Activated CD4-positive, alpha-beta T cell treated with anti-CD3 and anti-CD28 coated beads, Interleukin-2, amount 10 ng/mL, durations not matched to agents 24 days and 14 days (primary cell): ENCODE measurements around the gene SMAD2. TPM values are rescaled to one million over a fixed set of nuclear protein-coding genes. Genes with fewer than 3 reads are reported as not detected.
"Not testable (repeated sequence)": the region's sequence is repeated elsewhere in the genome, so short reads cannot be mapped to it uniquely, and the experiment has no call there.

Experiments used
- DNase-seq: peaks from one replicate; pipeline ENCODE4 v3.0.0; 2022
- H3K27ac Mint-ChIP-seq: one replicate; pipeline ENCODE4 v1.8.0; 2022; ENCODE audit warnings: mild to moderate bottlenecking, mixed read lengths
- H3K27me3 Mint-ChIP-seq: one replicate; pipeline ENCODE4 v1.8.0; 2022; ENCODE audit warnings: mixed read lengths
- H3K36me3 Mint-ChIP-seq: one replicate; pipeline ENCODE4 v1.8.0; 2022; ENCODE audit warnings: low read depth, mild to moderate bottlenecking, mixed read lengths
- H3K4me1 Mint-ChIP-seq: one replicate; pipeline ENCODE4 v1.8.0; 2021; ENCODE audit warnings: mixed read lengths
- H3K4me3 Mint-ChIP-seq: one replicate; pipeline ENCODE4 v1.8.0; 2022; ENCODE audit warnings: mild to moderate bottlenecking, moderate library complexity, mixed read lengths
- H3K9me3 Mint-ChIP-seq: one replicate; pipeline ENCODE4 v1.8.0; 2021; ENCODE audit warnings: mixed read lengths
- intact Hi-C: fragments of 100-400 bp; cut with micrococcal nuclease; formaldehyde crosslinking; loops from one replicate; pipeline ENCODE4 v1.15.1; 2023
- total RNA-seq: library from RNA; stranded (reverse); gene quantifications from 2 replicates; pipeline ENCODE4 v1.2.3, GENCODE V29; 2022

Gene SMAD2
- total RNA-seq, 1 donor from 2014 or later: 388 TPM

- H3K9me3 Mint-ChIP-seq: peaks cover 5% of the 10 kb centered on the region
- intact Hi-C loops: no loop called here
- no peaks in the 10 kb centered on the region for H3K27me3 Mint-ChIP-seq
- peaks cover 77% of the 10 kb centered on the region for H3K36me3 Mint-ChIP-seq
- H3K27ac Mint-ChIP-seq: no peak overlapping the region
- H3K4me3 Mint-ChIP-seq: no peak overlapping the region
- H3K4me1 Mint-ChIP-seq: peaks cover 3% of the 10 kb centered on the region
- no peak for DNase-seq
Observed at GRCh38 chr18:47842836-47843235, 87.6 kb downstream of the SMAD2 start.

- Mint-ChIP-seq H3K9me3 (no peaks in the 10 kb centered on the region), H3K4me1 (peaks cover 6% of the 10 kb centered on the region), H3K27ac (no peak overlapping the region), H3K4me3 (no peak overlapping the region), H3K27me3 (no peaks in the 10 kb centered on the region), H3K36me3 (peaks cover 69% of the 10 kb centered on the region)
- intact Hi-C loops: no loop called here
- no peak for DNase-seq
Observed at GRCh38 chr18:47838396-47838795, 92.1 kb downstream of the SMAD2 start.

GRCh38 chr18:47832348-47832747 lies 98.1 kb downstream of the SMAD2 start:
- intact Hi-C loops: loop anchor here (5.0 kb wide), 1 partner anchor 40 kb away; no protein-coding TSS in a partner anchor
- Mint-ChIP-seq H3K4me3 (no peak overlapping the region), H3K27ac (no peak overlapping the region), H3K9me3 (no peaks in the 10 kb centered on the region), H3K36me3 (peaks cover 51% of the 10 kb centered on the region), H3K4me1 (peaks cover 10% of the 10 kb centered on the region), H3K27me3 (no peaks in the 10 kb centered on the region)
- no peak for DNase-seq

GRCh38 chr18:47831351-47831750 lies 99.1 kb downstream of the SMAD2 start:
- Mint-ChIP-seq H3K9me3 (no peaks in the 10 kb centered on the region), H3K27me3 (no peaks in the 10 kb centered on the region), H3K4me3 (no peak overlapping the region), H3K27ac (no peak overlapping the region), H3K36me3 (peaks cover 52% of the 10 kb centered on the region), H3K4me1 (peaks cover 10% of the 10 kb centered on the region)
- DNase-seq: no peak
- intact Hi-C loops: loop anchor here (5.0 kb wide), 1 partner anchor 41 kb away; no protein-coding TSS in a partner anchor

- H3K9me3 Mint-ChIP-seq: no peaks in the 10 kb centered on the region
- H3K4me1 Mint-ChIP-seq: peaks cover 10% of the 10 kb centered on the region
- H3K27me3 Mint-ChIP-seq: no peaks in the 10 kb centered on the region
- no peak overlapping the region for H3K4me3 Mint-ChIP-seq
- no peak overlapping the region for H3K27ac Mint-ChIP-seq
- intact Hi-C loops: loop anchor here (5.0 kb wide), 1 partner anchor 42 kb away; no protein-coding TSS in a partner anchor
- H3K36me3 Mint-ChIP-seq: peaks cover 53% of the 10 kb centered on the region
- DNase-seq: no peak
Observed at GRCh38 chr18:47830772-47831171, 99.7 kb downstream of the SMAD2 start.

GRCh38 chr18:47829831-47830230 lies 100.6 kb downstream of the SMAD2 start:
- no peak for DNase-seq
- Mint-ChIP-seq H3K4me3 (no peak overlapping the region), H3K4me1 (peaks cover 10% of the 10 kb centered on the region), H3K9me3 (no peaks in the 10 kb centered on the region), H3K36me3 (peaks cover 58% of the 10 kb centered on the region), H3K27me3 (no peaks in the 10 kb centered on the region), H3K27ac (no peak overlapping the region)
- intact Hi-C loops: loop anchor here (5.0 kb wide), 1 partner anchor 42 kb away; no protein-coding TSS in a partner anchor

- intact Hi-C loops, H3K27ac Mint-ChIP-seq, DNase-seq, H3K27me3 Mint-ChIP-seq, H3K9me3 Mint-ChIP-seq, H3K4me1 Mint-ChIP-seq, H3K4me3 Mint-ChIP-seq: not testable (repeated sequence)
- peaks cover 60% of the 10 kb centered on the region for H3K36me3 Mint-ChIP-seq
Observed at GRCh38 chr18:47828031-47828430, 102.4 kb downstream of the SMAD2 start.

GRCh38 chr18:47826157-47827074 lies 104.0 kb downstream of the SMAD2 start:
- Mint-ChIP-seq H3K36me3 (peaks cover 55% of the 10 kb centered on the region), H3K27ac (no peak overlapping the region), H3K9me3 (no peaks in the 10 kb centered on the region), H3K4me3 (no peak overlapping the region), H3K4me1 (no peaks in the 10 kb centered on the region), H3K27me3 (no peaks in the 10 kb centered on the region)
- intact Hi-C loops: no loop called here
- no peak for DNase-seq

- Mint-ChIP-seq H3K36me3 (peaks cover 26% of the 10 kb centered on the region), H3K27ac (no peak overlapping the region)
Observed at GRCh38 chr18:47821314-47821713, 109.1 kb downstream of the SMAD2 start.

GRCh38 chr18:47817795-47818077 lies 112.7 kb downstream of the SMAD2 start:
- DNase-seq: no peak
- Mint-ChIP-seq H3K4me3 (no peak overlapping the region), H3K9me3 (no peaks in the 10 kb centered on the region), H3K36me3 (peaks cover 24% of the 10 kb centered on the region), H3K4me1 (peaks cover 3% of the 10 kb centered on the region), H3K27ac (no peak overlapping the region), H3K27me3 (no peaks in the 10 kb centered on the region)
- intact Hi-C loops: no loop called here

More at GRCh38 chr18:47821314-47821713, 109.1 kb downstream of the SMAD2 start:
- Mint-ChIP-seq H3K4me1 (no peaks in the 10 kb centered on the region), H3K9me3 (no peaks in the 10 kb centered on the region), H3K27me3 (no peaks in the 10 kb centered on the region), H3K4me3 (no peak overlapping the region)
- intact Hi-C loops: no loop called here
- DNase-seq: no peak

GRCh38 chr18:47817017-47817794 lies 113.3 kb downstream of the SMAD2 start:
- no peaks in the 10 kb centered on the region for H3K9me3 Mint-ChIP-seq
- intact Hi-C loops: no loop called here
- peaks cover 22% of the 10 kb centered on the region for H3K36me3 Mint-ChIP-seq
- peaks cover 3% of the 10 kb centered on the region for H3K4me1 Mint-ChIP-seq
- no peaks in the 10 kb centered on the region for H3K27me3 Mint-ChIP-seq
- DNase-seq: no peak
- H3K27ac Mint-ChIP-seq: no peak overlapping the region
- H3K4me3 Mint-ChIP-seq: no peak overlapping the region

GRCh38 chr18:47815486-47816270 lies 114.8 kb downstream of the SMAD2 start:
- no peak for DNase-seq
- Mint-ChIP-seq H3K27me3 (no peaks in the 10 kb centered on the region), H3K4me1 (peaks cover 3% of the 10 kb centered on the region), H3K9me3 (no peaks in the 10 kb centered on the region), H3K36me3 (peaks cover 22% of the 10 kb centered on the region), H3K27ac (peak overlapping the region; percentile 43), H3K4me3 (no peak overlapping the region)
- intact Hi-C loops: no loop called here

- H3K27me3 Mint-ChIP-seq: no peaks in the 10 kb centered on the region
- no peaks in the 10 kb centered on the region for H3K4me1 Mint-ChIP-seq
- DNase-seq: no peak
- no peak overlapping the region for H3K27ac Mint-ChIP-seq
- no peak overlapping the region for H3K4me3 Mint-ChIP-seq
- intact Hi-C loops: no loop called here
- H3K9me3 Mint-ChIP-seq: no peaks in the 10 kb centered on the region
- H3K36me3 Mint-ChIP-seq: peaks cover 7% of the 10 kb centered on the region
Observed at GRCh38 chr18:47809420-47809819, 121.0 kb downstream of the SMAD2 start.
